SH-SY5Y (cell line): ENCODE results near the gene ZBTB7C.

Source experiments
- GATA2 ChIP-seq: IDR thresholded peaks from 2 replicates; pipeline ENCODE4 v1.6.1; 2011; ENCODE audit warnings: mild to moderate bottlenecking, low read depth, low read length
- GATA3 ChIP-seq: IDR thresholded peaks from 2 replicates; pipeline ENCODE4 v1.6.1; 2011; ENCODE audit warnings: low read depth, mild to moderate bottlenecking, low read length, moderate library complexity

The ZBTB7C gene

DNA sequence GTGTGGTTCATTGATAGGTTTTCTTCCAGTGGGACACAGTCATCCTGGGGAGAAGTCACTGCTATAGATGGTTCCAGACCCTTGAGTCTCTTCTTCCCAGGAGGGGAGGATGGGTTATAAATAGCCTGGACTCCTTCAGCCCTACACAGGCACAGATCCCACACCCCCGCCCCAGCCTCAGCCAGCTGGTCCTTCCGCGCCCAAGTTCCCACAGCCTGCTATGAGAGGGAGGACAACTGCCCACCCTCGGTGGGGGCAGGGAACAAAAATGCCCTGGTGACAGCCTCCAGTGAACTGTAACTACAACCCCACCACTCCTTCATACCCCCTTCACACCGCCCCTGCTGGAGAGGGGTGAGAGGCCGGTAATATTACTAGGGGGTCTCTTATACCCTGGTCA, 3.2 kb downstream of the ZBTB7C start:
- no peak for TF ChIP-seq GATA3
- TF ChIP-seq GATA2 = no peak

DNA sequence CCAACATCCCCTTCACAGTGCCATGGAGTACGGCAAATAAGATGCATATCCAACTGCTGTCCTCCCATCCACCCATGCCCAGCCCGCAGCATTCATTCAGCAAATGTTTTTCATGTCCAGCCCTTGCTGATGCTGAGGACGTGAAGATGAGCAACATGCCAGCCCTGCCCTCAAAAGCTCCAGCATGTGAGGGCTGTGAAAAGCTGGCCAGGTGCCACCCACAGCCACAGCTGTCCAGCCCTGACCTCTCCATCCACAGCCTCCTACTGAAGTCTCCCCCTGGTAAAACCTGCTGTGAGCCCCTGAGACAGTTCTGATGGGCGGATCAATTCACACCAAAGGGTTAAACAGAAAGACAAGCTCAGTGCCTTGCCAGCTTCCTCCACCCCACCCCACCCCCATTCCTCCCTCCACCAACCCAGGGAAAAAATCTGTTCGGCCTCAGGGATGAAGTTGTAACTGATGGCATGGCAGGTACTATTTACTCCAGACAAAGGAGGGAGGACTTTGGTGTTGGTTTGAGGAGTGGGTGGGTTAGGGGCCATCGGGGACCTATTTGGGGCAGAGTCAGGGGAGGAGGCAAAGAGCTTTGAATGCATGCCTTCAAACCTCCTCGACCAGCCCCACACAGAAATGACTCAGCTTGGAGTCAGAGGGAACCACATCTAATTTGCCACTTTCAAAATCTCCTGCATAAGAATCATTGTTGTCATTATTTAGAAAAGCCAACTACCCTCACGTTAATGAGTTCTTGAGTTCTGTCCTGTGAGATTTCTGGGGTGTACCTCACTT, 4.3 kb downstream of the ZBTB7C start:
- no peak for TF ChIP-seq GATA3
- no peak for TF ChIP-seq GATA2

DNA sequence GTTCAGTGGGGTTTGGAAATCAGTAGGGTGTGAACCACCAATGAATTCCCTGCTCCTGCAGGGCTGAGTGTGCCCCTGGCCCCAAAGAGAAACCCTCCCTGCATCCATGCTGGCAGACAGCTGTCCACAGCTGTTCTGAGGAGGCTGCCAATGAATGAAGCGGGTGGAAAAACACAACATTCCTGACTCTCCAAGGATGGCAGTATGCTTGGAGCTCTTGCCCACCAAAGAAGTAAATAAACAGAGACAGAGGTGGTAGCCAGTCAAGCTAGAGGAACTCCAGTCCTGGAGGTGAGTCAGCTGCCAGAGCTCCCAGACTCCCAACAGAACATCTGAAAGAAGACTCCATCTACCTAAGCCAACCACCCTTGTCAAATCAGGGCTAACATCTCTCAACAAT, 6.2 kb downstream of the ZBTB7C start:
- no peak for TF ChIP-seq GATA3
- TF ChIP-seq GATA2 = no peak

DNA sequence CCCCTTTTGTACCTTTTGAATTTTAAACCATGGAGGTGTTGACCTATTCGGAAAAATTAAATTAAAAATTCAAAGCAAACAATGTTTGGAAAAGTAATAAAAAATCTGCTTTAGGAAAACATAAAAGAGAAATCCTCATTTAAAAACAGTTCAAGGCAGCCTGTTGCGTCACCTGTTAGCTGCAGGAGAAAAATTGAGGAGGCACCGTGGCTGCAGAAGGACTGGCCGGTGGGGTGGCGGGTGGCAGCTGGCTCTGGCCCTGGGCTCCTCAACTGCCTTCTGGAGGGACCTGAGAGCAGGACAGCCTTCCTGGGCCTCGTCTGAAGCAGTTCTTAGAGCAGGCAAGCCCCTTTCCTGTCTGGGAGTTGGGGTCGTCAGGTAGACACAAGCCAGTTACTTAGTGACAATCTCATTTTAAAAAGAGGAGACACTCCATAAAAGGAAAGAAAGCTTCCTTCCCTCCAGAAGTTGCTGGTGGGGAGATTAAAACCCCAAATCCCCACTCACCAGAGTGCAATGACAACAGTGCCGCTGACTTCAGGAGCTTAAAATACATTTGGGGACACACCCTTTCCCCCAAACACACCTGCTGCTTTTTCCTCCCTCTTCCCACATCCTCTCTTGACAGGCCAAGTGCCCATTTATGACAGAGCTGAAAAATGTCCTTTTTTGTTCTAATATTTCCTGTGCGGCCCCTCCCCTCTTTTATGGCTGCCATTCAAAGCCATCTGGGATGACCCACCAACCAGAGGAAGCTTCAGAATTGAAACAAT, 9.7 kb downstream of the ZBTB7C start:
- TF ChIP-seq GATA3 = no peak
- no peak for TF ChIP-seq GATA2

DNA sequence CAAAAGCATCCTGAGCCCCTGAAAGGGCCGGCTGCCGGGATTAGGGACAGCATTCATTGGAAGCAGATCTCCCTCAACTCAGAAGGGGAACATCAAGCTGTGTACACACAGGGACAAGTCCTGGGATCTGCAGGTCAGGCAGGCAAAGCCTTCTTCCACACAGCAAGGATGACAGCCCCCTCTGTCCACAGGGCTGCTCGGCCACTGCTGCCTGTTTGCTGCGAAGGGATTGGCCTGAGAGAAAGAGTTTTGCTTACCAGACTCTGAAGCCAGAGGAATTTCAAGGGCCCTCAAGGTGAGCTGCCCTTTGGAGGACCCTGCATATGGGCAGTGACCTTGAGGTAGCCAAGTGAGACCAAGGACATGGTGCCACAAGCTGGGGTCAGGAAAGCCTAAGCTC, 11.1 kb downstream of the ZBTB7C start:
- TF ChIP-seq GATA2 (no peak), GATA3 (no peak)

DNA sequence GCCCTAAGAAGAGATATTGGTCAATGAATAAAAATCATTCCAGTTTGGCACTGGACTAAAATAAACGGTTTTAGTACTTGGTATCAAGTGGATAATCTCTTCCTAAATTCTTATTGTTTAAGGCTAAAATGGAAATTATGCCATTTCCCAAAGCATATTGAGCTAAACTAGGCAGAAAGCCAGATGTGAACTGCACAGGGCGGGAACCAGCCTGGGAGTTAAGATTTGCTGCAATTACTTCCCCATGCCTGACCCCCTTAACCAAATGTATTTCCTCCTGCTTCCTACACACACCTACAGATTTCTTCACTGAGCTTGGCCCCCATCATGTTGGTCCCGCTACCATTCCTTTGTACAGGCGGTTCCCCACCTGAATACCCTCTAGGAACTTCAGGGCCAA, 12.2 kb downstream of the ZBTB7C start:
- no peak for TF ChIP-seq GATA2
- no peak for TF ChIP-seq GATA3

DNA sequence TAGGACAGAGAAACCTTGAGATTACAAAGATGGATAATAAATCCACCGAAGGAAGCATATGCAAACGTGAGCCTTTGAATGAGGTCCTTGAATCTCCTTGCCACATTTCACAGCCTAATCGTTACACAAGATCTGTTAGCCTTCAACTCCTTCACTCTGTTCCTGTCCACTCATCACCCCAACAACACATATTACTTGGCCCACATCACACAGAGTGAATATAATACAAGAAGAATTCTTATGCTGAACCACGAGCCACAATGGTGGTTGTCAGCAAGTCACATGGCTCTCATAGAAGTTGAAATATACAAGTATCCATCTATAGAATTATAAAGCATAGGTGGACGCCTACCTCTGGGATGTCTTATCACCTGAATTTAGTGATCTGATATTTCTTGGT, 12.6 kb downstream of the ZBTB7C start:
- TF ChIP-seq GATA3 (no peak), GATA2 (no peak)

DNA sequence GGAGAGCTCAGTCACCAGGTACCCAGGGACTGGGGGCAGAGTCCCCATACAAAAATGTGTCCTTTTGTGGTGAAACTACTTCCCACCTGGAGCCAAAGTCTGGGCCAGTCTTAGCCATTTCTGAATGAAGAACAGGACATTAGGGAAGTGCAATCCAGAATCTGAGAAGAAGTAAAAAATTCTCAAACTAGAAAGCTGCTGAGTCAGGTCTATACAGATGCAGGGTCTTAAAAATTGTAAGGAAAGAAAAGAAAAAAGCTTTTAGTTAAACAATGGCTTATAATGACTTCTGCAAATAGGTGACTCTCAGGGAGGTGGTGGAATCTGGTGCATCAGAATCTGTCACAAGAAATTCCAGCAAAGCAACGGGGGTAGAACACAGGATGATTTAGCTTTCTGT, 13.5 kb downstream of the ZBTB7C start:
- no peak for TF ChIP-seq GATA3
- TF ChIP-seq GATA2 = no peak

DNA sequence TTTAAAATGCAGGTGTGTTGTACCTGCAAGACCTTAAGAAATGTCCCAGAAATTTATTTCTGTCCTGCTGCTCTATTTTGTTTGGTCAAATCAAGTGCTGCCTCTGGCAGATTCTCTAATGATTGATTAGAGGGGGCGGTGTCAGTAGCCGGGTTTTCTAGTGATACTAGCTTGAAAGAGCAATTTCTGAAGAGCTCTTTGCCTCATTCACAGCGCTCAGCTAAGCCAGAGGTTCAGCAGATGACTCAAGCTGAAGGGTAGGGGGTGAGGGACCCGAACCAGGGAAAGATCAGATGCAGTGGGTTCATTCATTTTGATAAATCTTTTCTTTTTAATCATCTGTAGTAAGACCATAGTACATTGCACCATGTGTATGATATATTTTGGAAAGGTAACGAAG, 15.0 kb downstream of the ZBTB7C start:
- TF ChIP-seq GATA2 (no peak), GATA3 (no peak)

DNA sequence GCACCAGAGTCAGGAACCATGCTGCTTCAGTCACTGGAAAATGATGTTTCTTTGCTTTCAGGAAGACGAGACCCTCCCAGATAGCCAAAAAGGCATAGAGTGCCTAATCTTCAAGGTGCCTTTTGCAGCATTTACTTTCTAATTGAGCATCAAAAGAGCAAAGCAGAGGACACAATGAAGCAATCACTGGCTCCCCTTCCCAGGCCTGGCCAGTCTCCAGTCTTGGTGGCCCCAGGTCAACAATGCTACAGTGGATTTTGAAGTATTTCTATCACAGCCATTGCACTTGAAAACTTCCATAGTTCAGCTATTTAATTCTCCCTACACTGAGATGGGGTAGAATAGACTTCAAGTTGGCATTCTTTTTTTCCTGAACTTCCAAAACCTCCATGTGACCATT, 15.4 kb downstream of the ZBTB7C start:
- no peak for TF ChIP-seq GATA2
- TF ChIP-seq GATA3 = no peak

DNA sequence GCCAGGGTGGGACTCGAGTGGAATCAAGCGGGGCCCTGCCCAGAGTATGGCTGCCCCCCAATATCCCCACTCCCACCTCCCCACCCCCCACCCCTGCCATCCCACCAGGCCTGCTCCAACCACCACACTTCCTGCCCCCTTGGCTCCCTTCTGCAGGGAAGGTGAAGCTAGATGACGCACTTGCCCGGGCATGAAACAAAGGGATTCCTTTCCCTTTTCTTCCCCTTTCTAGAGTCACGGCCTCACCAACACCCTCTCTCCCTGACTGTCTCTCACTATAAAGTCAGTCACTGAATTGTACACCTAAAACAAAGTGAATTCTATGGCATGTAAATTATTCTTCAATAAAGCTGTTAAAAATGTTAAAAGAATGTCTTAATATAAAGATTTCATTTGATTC, 16.0 kb downstream of the ZBTB7C start:
- TF ChIP-seq GATA2 = no peak
- TF ChIP-seq GATA3 = no peak

DNA sequence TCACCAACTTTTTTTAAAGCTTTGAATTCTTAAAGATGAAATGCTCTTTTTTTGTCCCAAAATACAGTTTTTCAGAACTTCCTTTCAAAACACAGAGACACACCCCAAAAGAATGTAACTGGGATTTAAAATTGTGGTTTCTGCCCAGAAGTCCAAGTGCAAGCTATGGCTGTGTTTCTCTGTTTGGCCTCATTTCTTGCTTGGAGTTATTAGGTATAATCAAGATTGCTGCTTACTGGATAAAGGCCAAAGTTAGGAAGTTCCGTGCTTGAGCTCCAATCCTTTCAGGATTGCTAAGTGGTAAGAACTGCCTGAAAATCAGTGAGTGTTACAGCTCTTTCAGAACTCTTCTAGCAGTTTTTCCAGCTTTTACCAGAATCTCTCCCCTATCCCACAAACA, 16.9 kb downstream of the ZBTB7C start:
- no peak for TF ChIP-seq GATA3
- no peak for TF ChIP-seq GATA2

DNA sequence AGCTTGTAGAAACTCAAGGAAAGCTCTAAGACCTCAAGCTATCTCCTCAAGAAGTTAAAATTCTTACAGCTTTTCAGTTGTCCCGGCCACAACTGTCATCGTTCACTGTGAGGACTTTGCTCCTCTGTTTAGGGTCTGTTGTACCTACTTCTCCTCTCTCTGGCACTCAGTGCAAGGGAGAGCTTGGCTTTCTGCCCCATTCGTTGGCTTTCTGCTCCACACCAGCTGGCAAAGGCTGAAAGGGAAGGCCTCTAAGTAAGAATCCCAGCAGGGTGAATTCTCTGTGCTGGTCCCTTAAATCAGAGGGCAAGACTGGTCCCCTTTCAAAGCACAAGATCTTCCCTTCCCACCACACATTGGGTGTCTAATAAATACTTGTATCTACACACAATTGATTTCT, 17.3 kb downstream of the ZBTB7C start:
- TF ChIP-seq GATA2 (no peak), GATA3 (no peak)

DNA sequence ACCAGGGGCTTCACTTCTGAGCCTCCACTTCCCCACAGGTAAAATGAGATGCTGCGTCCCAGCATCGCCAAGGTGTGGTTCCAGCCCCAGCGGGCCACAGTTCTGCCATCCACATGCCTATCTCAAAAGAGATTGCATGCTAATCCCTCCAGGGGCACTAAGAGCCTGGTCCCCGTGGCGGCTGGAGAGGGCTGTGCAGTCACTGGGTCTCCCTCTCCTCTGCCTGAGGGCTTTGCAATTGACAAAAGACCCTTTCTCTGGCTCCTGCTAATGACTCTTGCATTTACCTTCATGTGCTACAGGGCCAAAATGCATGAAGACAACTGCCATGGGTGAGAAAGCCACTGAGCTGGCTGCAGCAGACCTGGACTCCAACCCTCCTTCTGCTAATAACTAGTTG, 18.5 kb downstream of the ZBTB7C start:
- TF ChIP-seq GATA3 (no peak), GATA2 (no peak)

DNA sequence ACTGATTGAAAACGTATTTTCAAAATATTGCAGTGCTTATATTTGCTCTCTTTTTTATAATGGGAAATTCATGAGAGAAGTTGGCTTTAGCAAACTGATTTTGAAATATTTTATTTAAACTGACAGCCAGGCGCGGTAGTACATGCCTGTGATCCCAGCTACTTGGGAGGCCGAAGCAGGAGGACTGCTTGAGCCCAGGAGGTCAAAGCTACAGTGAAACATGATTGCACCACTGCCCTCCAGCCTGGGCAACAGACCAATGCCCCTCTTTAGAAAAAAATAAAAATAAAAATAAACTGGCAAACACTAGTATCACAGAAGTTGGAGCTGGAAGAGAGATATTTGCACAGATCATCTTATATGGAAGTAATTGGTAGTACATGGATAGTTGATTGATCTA, 20.7 kb downstream of the ZBTB7C start:
- TF ChIP-seq GATA3 (no peak), GATA2 (no peak)

DNA sequence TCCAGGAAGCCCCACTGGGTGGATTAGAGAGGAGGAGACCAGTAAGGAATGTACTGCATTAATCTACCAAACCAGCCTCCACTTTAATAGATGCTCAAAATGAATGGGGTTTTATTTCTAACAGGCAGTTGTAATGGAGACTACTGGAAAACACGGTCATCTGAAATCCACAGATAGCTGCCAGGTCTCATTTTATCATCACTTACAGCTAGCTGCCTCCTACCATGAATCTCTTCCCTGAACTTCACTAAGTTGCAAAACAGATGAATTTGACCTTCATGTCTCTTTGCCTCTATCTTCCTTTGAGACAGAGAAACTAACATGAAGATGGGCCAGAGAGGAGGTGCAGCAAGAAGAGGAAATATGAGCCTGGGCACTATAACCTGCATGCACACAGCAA, 21.9 kb downstream of the ZBTB7C start:
- TF ChIP-seq GATA2 = no peak
- no peak for TF ChIP-seq GATA3

DNA sequence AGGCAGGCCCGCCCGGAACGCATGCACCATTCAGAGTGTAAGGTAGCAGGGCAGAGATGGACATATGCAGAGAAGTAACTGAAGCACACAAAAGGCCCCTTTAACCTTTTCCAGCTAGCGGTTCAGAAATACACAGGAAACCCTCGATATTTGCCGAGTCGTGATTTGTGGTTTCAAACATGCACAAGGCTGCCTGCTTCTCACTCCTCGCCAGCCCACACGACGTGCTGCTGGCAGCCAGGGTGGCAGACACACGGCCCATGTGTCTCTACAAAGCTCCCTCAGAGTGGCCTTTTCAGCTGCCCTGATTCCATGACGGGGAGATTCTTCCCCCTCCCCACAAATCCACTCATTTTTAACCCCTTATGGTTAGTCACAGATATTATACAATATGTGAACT, 23.6 kb downstream of the ZBTB7C start:
- TF ChIP-seq GATA2 = no peak
- no peak for TF ChIP-seq GATA3

DNA sequence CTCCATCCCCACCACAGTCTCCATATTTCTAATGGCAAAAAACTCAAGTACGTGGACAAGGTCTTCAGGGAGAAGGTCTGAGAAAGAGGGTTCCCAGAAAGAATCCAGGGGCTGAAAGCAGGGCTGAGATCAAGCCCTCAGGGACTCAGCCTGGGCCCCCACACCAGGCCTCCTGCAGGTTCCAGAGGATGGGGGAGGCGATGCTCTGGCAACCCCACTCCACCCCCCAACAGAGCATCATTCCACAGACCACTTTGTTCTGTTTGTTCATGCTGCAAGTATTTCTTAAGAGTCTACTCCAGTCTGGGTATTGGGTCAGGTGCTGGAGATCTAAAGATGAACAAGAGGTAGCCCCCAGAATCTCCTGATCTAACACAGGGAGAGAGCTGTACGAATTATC, 32.2 kb downstream of the ZBTB7C start:
- no peak for TF ChIP-seq GATA2
- no peak for TF ChIP-seq GATA3
